ENCODE measurements around the gene MRC2. TPM values are rescaled to one million over a fixed set of nuclear protein-coding genes. Genes with fewer than 3 reads are reported as not detected.

The MRC2 gene
- 17.2 TPM for polyA plus RNA-seq (2013, experiment 1 of 2)
- 17.4 TPM for polyA plus RNA-seq (2013, experiment 2 of 2)

DNA sequence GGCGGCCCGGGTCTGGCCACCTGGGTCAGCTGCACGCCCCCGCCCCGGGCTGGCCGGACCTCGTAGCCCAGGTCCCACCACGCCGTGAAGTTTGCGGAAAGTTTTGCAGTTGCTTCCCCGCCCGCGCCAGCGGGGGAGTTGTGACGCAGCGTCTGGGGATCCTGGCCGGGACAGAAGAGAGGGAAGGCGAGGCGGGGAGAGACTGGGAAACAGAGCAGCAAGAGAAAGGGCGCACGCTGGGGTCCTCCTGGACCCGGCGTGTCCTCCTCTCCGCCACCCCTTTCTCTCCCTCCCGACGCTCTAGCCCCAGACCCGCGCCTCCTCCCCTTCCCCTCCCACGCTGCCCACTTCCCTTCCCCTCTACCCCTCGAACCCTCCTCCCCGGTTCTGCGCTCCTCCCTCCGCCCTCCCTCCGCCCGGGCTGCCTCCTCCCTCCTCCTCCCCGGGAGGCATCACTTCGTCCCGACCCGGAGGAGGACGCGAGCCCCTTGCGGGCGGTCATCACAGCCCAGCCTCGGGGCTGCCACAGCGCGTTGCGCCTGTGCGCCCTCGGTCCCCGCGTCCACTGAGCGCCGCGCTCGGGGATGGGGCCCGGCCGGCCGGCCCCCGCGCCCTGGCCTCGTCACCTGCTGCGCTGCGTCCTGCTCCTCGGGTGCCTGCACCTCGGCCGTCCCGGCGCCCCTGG lies at the start of gene MRC2:
TSS of gene MRC2 (plus strand) at position 452 of the 685 bp plus-strand sequence. CDS start at position 585, 133 bp downstream.
- peak within 1 kb of the TSS; percentile 95 for H3K18ac ChIP-seq (ENCODE audit: low read length)
- H3K23ac ChIP-seq (ENCODE audit: low read length), result peak within 1 kb of the TSS; percentile 4
- peaks cover 18% of the 10 kb centered on the region for H3K79me1 ChIP-seq (ENCODE audit: low read length)
- no peak within 1 kb of the TSS for H4K5ac ChIP-seq (ENCODE audit: low read length)
- H3K79me2 ChIP-seq (ENCODE audit: control insufficient read depth, insufficient read depth, low read length), result peaks cover 46% of the 10 kb centered on the region
- H3K4me2 ChIP-seq (ENCODE audit: low read length), result peak within 1 kb of the TSS; percentile 73
- H3K4me1 ChIP-seq (ENCODE audit: control insufficient read depth, low read depth, low read length), result peaks cover 16% of the 10 kb centered on the region
- H3K27ac ChIP-seq (ENCODE audit: low read depth, low read length), result peak within 1 kb of the TSS; percentile 93
- no peaks in the 10 kb centered on the region for H3K36me3 ChIP-seq (ENCODE audit: control insufficient read depth, insufficient read depth, low read length)
- no peaks in the 10 kb centered on the region for H3K27me3 ChIP-seq (ENCODE audit: insufficient read depth, low read length, poor library complexity)
- H3K4ac ChIP-seq (ENCODE audit: low read depth, low read length), result peak within 1 kb of the TSS; percentile 98
- H3K4me3 ChIP-seq (ENCODE audit: low read length), result peak within 1 kb of the TSS; percentile 82
- H2BK15ac ChIP-seq (replicated peaks; ENCODE audit: low read depth), result no peak within 1 kb of the TSS
- H3K9ac ChIP-seq (ENCODE audit: low read length), result peak within 1 kb of the TSS; percentile 96
- DNase-seq, result peak; percentile 93
- no peak within 1 kb of the TSS for H2AK5ac ChIP-seq (ENCODE audit: low read length)
- peak within 1 kb of the TSS; percentile 79 for H2BK5ac ChIP-seq (ENCODE audit: low read length)
- peak within 1 kb of the TSS; percentile 78 for H2BK120ac ChIP-seq (ENCODE audit: low read depth, low read length)
- H3K56ac ChIP-seq (ENCODE audit: low read length), result peak within 1 kb of the TSS; percentile 98
- peak within 1 kb of the TSS; percentile 44 for H4K8ac ChIP-seq (ENCODE audit: low read depth, low read length)
- no CpG with 5 or more reads among the region's 68 CpGs for WGBS (ENCODE audit: extremely low coverage, insufficient coverage, low lambda C conversion rate)

GRCh38 chr17:62578757-62579487 lies 48.5 kb upstream of the MRC2 start:
- WGBS (ENCODE audit: extremely low coverage, insufficient coverage, low lambda C conversion rate), result no CpG with 5 or more reads among the region's 2 CpGs
- H3K36me3 ChIP-seq (ENCODE audit: control insufficient read depth, insufficient read depth, low read length), result no peaks in the 10 kb centered on the region
- no peak overlapping the region for H3K4ac ChIP-seq (ENCODE audit: low read depth, low read length)

GRCh38 chr17:62580947-62581346 lies 46.5 kb upstream of the MRC2 start:
- Histone ChIP-seq H3K9ac (ENCODE audit: low read length) (no peak overlapping the region), H3K18ac (ENCODE audit: low read length) (no peak overlapping the region), H3K79me1 (ENCODE audit: low read length) (no peaks in the 10 kb centered on the region), H3K4me1 (ENCODE audit: control insufficient read depth, low read depth, low read length) (no peaks in the 10 kb centered on the region), H2BK15ac (replicated peaks; ENCODE audit: low read depth) (no peak overlapping the region), H3K79me2 (ENCODE audit: control insufficient read depth, insufficient read depth, low read length) (no peaks in the 10 kb centered on the region), H3K4me3 (ENCODE audit: low read length) (no peak overlapping the region), H3K56ac (ENCODE audit: low read length) (no peak overlapping the region), H2BK120ac (ENCODE audit: low read depth, low read length) (no peak overlapping the region), H2AK5ac (ENCODE audit: low read length) (no peak overlapping the region), H3K4ac (ENCODE audit: low read depth, low read length) (no peak overlapping the region), H3K4me2 (ENCODE audit: low read length) (no peak overlapping the region), H3K27me3 (ENCODE audit: insufficient read depth, low read length, poor library complexity) (no peaks in the 10 kb centered on the region), H4K8ac (ENCODE audit: low read depth, low read length) (no peak overlapping the region), H4K5ac (ENCODE audit: low read length) (no peak overlapping the region), H3K27ac (ENCODE audit: low read depth, low read length) (no peak overlapping the region), H3K23ac (ENCODE audit: low read length) (no peak overlapping the region), H3K36me3 (ENCODE audit: control insufficient read depth, insufficient read depth, low read length) (peaks cover 2% of the 10 kb centered on the region), H2BK5ac (ENCODE audit: low read length) (no peak overlapping the region)
- no CpG with 5 or more reads among the region's 2 CpGs for WGBS (ENCODE audit: extremely low coverage, insufficient coverage, low lambda C conversion rate)
- DNase-seq, result no peak

More at GRCh38 chr17:62578757-62579487, 48.5 kb upstream of the MRC2 start:
- Histone ChIP-seq H3K23ac (ENCODE audit: low read length) (no peak overlapping the region), H2BK120ac (ENCODE audit: low read depth, low read length) (no peak overlapping the region), H3K18ac (ENCODE audit: low read length) (no peak overlapping the region), H3K79me1 (ENCODE audit: low read length) (no peaks in the 10 kb centered on the region), H3K56ac (ENCODE audit: low read length) (no peak overlapping the region), H4K5ac (ENCODE audit: low read length) (no peak overlapping the region), H3K27ac (ENCODE audit: low read depth, low read length) (no peak overlapping the region), H3K27me3 (ENCODE audit: insufficient read depth, low read length, poor library complexity) (no peaks in the 10 kb centered on the region), H4K8ac (ENCODE audit: low read depth, low read length) (no peak overlapping the region), H3K4me3 (ENCODE audit: low read length) (no peak overlapping the region), H3K9ac (ENCODE audit: low read length) (no peak overlapping the region), H2BK15ac (replicated peaks; ENCODE audit: low read depth) (no peak overlapping the region), H3K4me2 (ENCODE audit: low read length) (no peak overlapping the region), H2AK5ac (ENCODE audit: low read length) (no peak overlapping the region), H2BK5ac (ENCODE audit: low read length) (no peak overlapping the region), H3K4me1 (ENCODE audit: control insufficient read depth, low read depth, low read length) (no peaks in the 10 kb centered on the region), H3K79me2 (ENCODE audit: control insufficient read depth, insufficient read depth, low read length) (no peaks in the 10 kb centered on the region)
- no peak for DNase-seq

- no CpG with 5 or more reads among the region's 1 CpG for WGBS (ENCODE audit: extremely low coverage, insufficient coverage, low lambda C conversion rate)
Measured at GRCh38 chr17:62581764-62582163, 45.7 kb upstream of the MRC2 start.

DNA sequence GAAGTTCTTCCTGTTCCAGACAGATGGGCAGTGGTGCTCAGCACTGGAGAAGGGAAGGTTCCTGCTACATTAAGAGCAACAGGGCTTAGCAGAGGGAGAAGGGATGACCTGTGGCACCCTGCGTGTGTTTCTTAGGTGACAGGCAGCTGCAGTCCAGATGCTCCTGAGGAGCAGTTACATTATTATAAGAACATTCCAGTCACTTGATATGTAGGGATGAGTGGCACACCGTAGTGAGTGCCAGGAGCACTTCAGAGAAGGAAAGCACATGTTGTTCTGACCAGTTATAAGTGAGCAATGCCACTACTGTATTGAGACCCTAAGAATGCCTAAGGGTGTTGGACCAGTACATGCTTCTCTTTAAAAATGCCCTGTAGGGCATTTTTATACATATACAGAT lies 39.9 kb upstream of the MRC2 start:
- H4K8ac ChIP-seq (ENCODE audit: low read depth, low read length), result no peak overlapping the region

More at GRCh38 chr17:62581764-62582163, 45.7 kb upstream of the MRC2 start:
- no peak overlapping the region for H3K4me3 ChIP-seq (ENCODE audit: low read length)
- H3K4me1 ChIP-seq (ENCODE audit: control insufficient read depth, low read depth, low read length), result no peaks in the 10 kb centered on the region
- H4K5ac ChIP-seq (ENCODE audit: low read length), result no peak overlapping the region
- no peak overlapping the region for H4K8ac ChIP-seq (ENCODE audit: low read depth, low read length)
- no peak overlapping the region for H3K56ac ChIP-seq (ENCODE audit: low read length)
- H2AK5ac ChIP-seq (ENCODE audit: low read length), result no peak overlapping the region
- H3K23ac ChIP-seq (ENCODE audit: low read length), result no peak overlapping the region
- H3K9ac ChIP-seq (ENCODE audit: low read length), result no peak overlapping the region
- no peak overlapping the region for H3K27ac ChIP-seq (ENCODE audit: low read depth, low read length)
- no peak overlapping the region for H2BK15ac ChIP-seq (replicated peaks; ENCODE audit: low read depth)
- H3K79me2 ChIP-seq (ENCODE audit: control insufficient read depth, insufficient read depth, low read length), result no peaks in the 10 kb centered on the region
- H3K27me3 ChIP-seq (ENCODE audit: insufficient read depth, low read length, poor library complexity), result no peaks in the 10 kb centered on the region
- H3K36me3 ChIP-seq (ENCODE audit: control insufficient read depth, insufficient read depth, low read length), result peaks cover 3% of the 10 kb centered on the region
- no peak overlapping the region for H2BK5ac ChIP-seq (ENCODE audit: low read length)
- no peaks in the 10 kb centered on the region for H3K79me1 ChIP-seq (ENCODE audit: low read length)
- no peak overlapping the region for H3K4ac ChIP-seq (ENCODE audit: low read depth, low read length)
- H3K18ac ChIP-seq (ENCODE audit: low read length), result no peak overlapping the region
- DNase-seq, result no peak
- no peak overlapping the region for H3K4me2 ChIP-seq (ENCODE audit: low read length)
- no peak overlapping the region for H2BK120ac ChIP-seq (ENCODE audit: low read depth, low read length)

More for the DNA sequence above, 39.9 kb upstream of the MRC2 start:
- Histone ChIP-seq H3K27me3 (ENCODE audit: insufficient read depth, low read length, poor library complexity) (no peaks in the 10 kb centered on the region), H3K9ac (ENCODE audit: low read length) (no peak overlapping the region), H3K56ac (ENCODE audit: low read length) (no peak overlapping the region), H2AK5ac (ENCODE audit: low read length) (no peak overlapping the region), H3K23ac (ENCODE audit: low read length) (no peak overlapping the region), H2BK120ac (ENCODE audit: low read depth, low read length) (no peak overlapping the region), H3K36me3 (ENCODE audit: control insufficient read depth, insufficient read depth, low read length) (peaks cover 4% of the 10 kb centered on the region), H3K4me3 (ENCODE audit: low read length) (no peak overlapping the region), H3K27ac (ENCODE audit: low read depth, low read length) (no peak overlapping the region), H3K79me2 (ENCODE audit: control insufficient read depth, insufficient read depth, low read length) (no peaks in the 10 kb centered on the region), H2BK15ac (replicated peaks; ENCODE audit: low read depth) (no peak overlapping the region), H4K5ac (ENCODE audit: low read length) (no peak overlapping the region), H3K4me2 (ENCODE audit: low read length) (no peak overlapping the region), H3K18ac (ENCODE audit: low read length) (no peak overlapping the region), H3K79me1 (ENCODE audit: low read length) (no peaks in the 10 kb centered on the region), H2BK5ac (ENCODE audit: low read length) (no peak overlapping the region), H3K4ac (ENCODE audit: low read depth, low read length) (no peak overlapping the region), H3K4me1 (ENCODE audit: control insufficient read depth, low read depth, low read length) (no peaks in the 10 kb centered on the region)
- no CpG with 5 or more reads among the region's 2 CpGs for WGBS (ENCODE audit: extremely low coverage, insufficient coverage, low lambda C conversion rate)
- DNase-seq, result no peak
